H9 (cell line): ENCODE results near the gene SOCS6. TPM values are rescaled to one million over a fixed set of nuclear protein-coding genes. Genes with fewer than 3 reads are reported as not detected.

Source experiments
- DNase-seq: peaks from one replicate; pipeline ENCODE4 v3.0.0-alpha.2; 2017
- H2AFZ ChIP-seq: one replicate; pipeline ENCODE4 v1.6.1; 2013; ENCODE audit warnings: mild to moderate bottlenecking, low read length, control low read depth, moderate library complexity
- H2AK5ac ChIP-seq: 2 replicates; pipeline ENCODE4 v1.6.1; 2013; ENCODE audit warnings: low read length, control low read depth, mixed read lengths; ENCODE audit not compliant: insufficient read length
- H2BK120ac ChIP-seq: one replicate; pipeline ENCODE4 v1.6.1; 2013; ENCODE audit warnings: low read depth, mild to moderate bottlenecking, low read length, control low read depth, inconsistent platforms; ENCODE audit not compliant: poor library complexity, severe bottlenecking
- H2BK12ac ChIP-seq: 2 replicates; pipeline ENCODE4 v1.6.1; 2013; ENCODE audit warnings: low read length, control low read depth, mixed read lengths, low read depth; ENCODE audit not compliant: insufficient read length
- H2BK15ac ChIP-seq: 2 replicates; pipeline ENCODE4 v1.6.1; 2013; ENCODE audit warnings: low read depth, low read length, control low read depth
- H2BK20ac ChIP-seq: one replicate; pipeline ENCODE4 v1.6.1; 2013; ENCODE audit warnings: low read depth, mild to moderate bottlenecking, low read length, control low read depth, inconsistent platforms; ENCODE audit not compliant: poor library complexity, severe bottlenecking
- H2BK5ac ChIP-seq: 2 replicates; pipeline ENCODE4 v1.6.1; 2013; ENCODE audit warnings: low read length, control low read depth, mixed read lengths; ENCODE audit not compliant: insufficient read length
- H3K14ac ChIP-seq: 2 replicates; pipeline ENCODE4 v1.6.1; 2013; ENCODE audit warnings: low read length, control low read depth; ENCODE audit not compliant: insufficient read depth
- H3K18ac ChIP-seq: 2 replicates; pipeline ENCODE4 v1.6.1; 2013; ENCODE audit warnings: low read depth, mild to moderate bottlenecking, mixed read lengths, low read length, control low read depth; ENCODE audit not compliant: insufficient read length
- H3K23ac ChIP-seq: 2 replicates; pipeline ENCODE4 v1.6.1; 2013; ENCODE audit warnings: low read length, control low read depth, mixed read lengths, low read depth; ENCODE audit not compliant: insufficient read length
- H3K23me2 ChIP-seq: 2 replicates; pipeline ENCODE4 v1.6.1; 2013; ENCODE audit warnings: low read depth, mild to moderate bottlenecking, mixed read lengths, low read length, control low read depth; ENCODE audit not compliant: insufficient read length, poor library complexity, severe bottlenecking
- H3K27ac ChIP-seq: 2 replicates; pipeline ENCODE4 v1.5.1; 2013; ENCODE audit warnings: low read length, control low read depth, mixed read lengths, low read depth; ENCODE audit not compliant: insufficient read length
- H3K27me3 ChIP-seq: 2 replicates; pipeline ENCODE4 v1.6.1; 2013; ENCODE audit warnings: low read length, control low read depth, inconsistent platforms; ENCODE audit not compliant: insufficient read depth
- H3K4ac ChIP-seq: 2 replicates; pipeline ENCODE4 v1.6.1; 2013; ENCODE audit warnings: low read depth, mild to moderate bottlenecking, control low read depth, inconsistent platforms, low read length, moderate library complexity
- H3K4me1 ChIP-seq: 2 replicates; pipeline ENCODE4 v1.6.1; 2013; ENCODE audit warnings: low read length, control low read depth, inconsistent platforms; ENCODE audit not compliant: insufficient read depth
- H3K4me2 ChIP-seq: 2 replicates; pipeline ENCODE4 v1.6.1; 2013; ENCODE audit warnings: low read length, control low read depth, mixed read lengths; ENCODE audit not compliant: insufficient read length, insufficient read depth
- H3K56ac ChIP-seq: 2 replicates; pipeline ENCODE4 v1.6.1; 2013; ENCODE audit warnings: low read depth, mild to moderate bottlenecking, mixed read lengths, low read length, control low read depth; ENCODE audit not compliant: insufficient read length
- H3K79me1 ChIP-seq: 2 replicates; pipeline ENCODE4 v1.6.1; 2013; ENCODE audit warnings: low read depth, mild to moderate bottlenecking, moderate library complexity, low read length, control low read depth, inconsistent platforms; ENCODE audit not compliant: insufficient read depth, poor library complexity, severe bottlenecking
- H3K79me2 ChIP-seq: 2 replicates; pipeline ENCODE4 v1.6.1; 2013; ENCODE audit warnings: low read length, control low read depth, inconsistent platforms; ENCODE audit not compliant: insufficient read depth
- H3K9ac ChIP-seq: 2 replicates; pipeline ENCODE4 v1.6.1; 2013; ENCODE audit warnings: low read length, control low read depth, mixed read lengths; ENCODE audit not compliant: insufficient read length; ENCODE audit errors: extremely low read depth
- H3K9me3 ChIP-seq: one replicate; pipeline ENCODE4 v1.6.1; 2013; ENCODE audit warnings: low read depth, low read length, inconsistent platforms; ENCODE audit not compliant: control insufficient read depth
- H3T11ph ChIP-seq: one replicate; pipeline ENCODE4 v1.6.1; 2013; ENCODE audit warnings: mild to moderate bottlenecking, low read length, control low read depth, inconsistent platforms
- H4K20me1 ChIP-seq: one replicate; pipeline ENCODE4 v1.6.1; 2013; ENCODE audit not compliant: control insufficient read depth, insufficient read length, insufficient read depth
- H4K5ac ChIP-seq: 2 replicates; pipeline ENCODE4 v1.6.1; 2013; ENCODE audit warnings: low read depth, mild to moderate bottlenecking, mixed read lengths, low read length, control low read depth; ENCODE audit not compliant: insufficient read length
- H4K8ac ChIP-seq: replicated peaks from 2 replicates; pipeline ENCODE4 v1.6.1; 2013; ENCODE audit warnings: low read length, control low read depth, mixed read lengths, low read depth; ENCODE audit not compliant: insufficient read length
- H4K91ac ChIP-seq: 2 replicates; pipeline ENCODE4 v1.6.1; 2013; ENCODE audit warnings: low read depth, mild to moderate bottlenecking, moderate library complexity, mixed read lengths, low read length, control low read depth; ENCODE audit not compliant: insufficient read length
- H3K27ac Mint-ChIP-seq, 3 experiments: 2 replicates in 2 of 3; 3 replicates in 1 of 3; pipeline ENCODE4 v1.8.0; 2020 to 2021; ENCODE audit warnings: mixed read lengths in 3 of 3, mild to moderate bottlenecking in 1 of 3, moderate library complexity in 1 of 3
- H3K27me3 Mint-ChIP-seq: 2 replicates; pipeline ENCODE4 v1.8.0; 2021; ENCODE audit warnings: low read depth, mild to moderate bottlenecking, moderate library complexity, mixed read lengths
- H3K36me3 Mint-ChIP-seq, 3 experiments: 2 replicates in 2 of 3; 3 replicates in 1 of 3; pipeline ENCODE4 v1.8.0; 2020 to 2021; ENCODE audit warnings: low read depth in 3 of 3, mixed read lengths in 3 of 3; ENCODE audit not compliant: insufficient read depth in 1 of 3
- H3K4me1 Mint-ChIP-seq, 2 experiments: 2 replicates each; pipeline ENCODE4 v1.8.0; 2020; ENCODE audit warnings: mixed read lengths in 2 of 2
- H3K4me3 Mint-ChIP-seq, 2 experiments: 2 replicates in 1 of 2; 3 replicates in 1 of 2; pipeline ENCODE4 v1.8.0; 2020 to 2021; ENCODE audit warnings: mild to moderate bottlenecking in 2 of 2, mixed read lengths in 2 of 2, moderate library complexity in 1 of 2
- H3K9me3 Mint-ChIP-seq, 2 experiments: 2 replicates in 1 of 2; 3 replicates in 1 of 2; pipeline ENCODE4 v1.8.0; 2020; ENCODE audit warnings: mild to moderate bottlenecking in 2 of 2, mixed read lengths in 2 of 2, moderate library complexity in 1 of 2
- CTCF ChIP-seq: fragments of 200-600 bp; sonication (generic); conservative IDR thresholded peaks from 3 replicates; pipeline ENCODE4 v1.8.0; 2021; ENCODE audit warnings: antibody characterized with exemption, mild to moderate bottlenecking
- WGBS: extraction: QIAGEN DNeasy Blood & Tissue Kit; methylation state at CpG from one replicate; pipeline ENCODE4 v1.1.7; 2013; ENCODE audit warnings: missing lambda C conversion rate, low lambda C conversion rate, mixed read lengths; ENCODE audit not compliant: insufficient read length; ENCODE audit errors: extremely low coverage; 5-methylcytosine and 5-hydroxymethylcytosine counted together
- total RNA-seq: library from RNA; stranded (reverse); gene quantifications from 2 replicates; pipeline ENCODE4 v1.2.1, GENCODE V29; 2021

SOCS6 gene
- total RNA-seq, 1 experiment from 2014 or later = 24.5 TPM

GRCh38 chr18:70372450-70373041, 83.7 kb downstream of the SOCS6 start:
- H3T11ph ChIP-seq = no peak overlapping the region
- peaks cover 4 to 7% of the 10 kb centered on the region in 2 experiments; a peak in 3 of 4 replicates for H3K4me1 Mint-ChIP-seq
- H3K4me1 ChIP-seq = no peaks in the 10 kb centered on the region
- H3K9me3 Mint-ChIP-seq = no peaks in the 10 kb centered on the region
- no peak overlapping the region for H3K23ac ChIP-seq
- WGBS = no CpG with 5 or more reads among the region's 2 CpGs
- H3K36me3 Mint-ChIP-seq = no peaks in the 10 kb centered on the region
- H2BK12ac ChIP-seq = no peak overlapping the region
- H4K91ac ChIP-seq = no peak overlapping the region
- no peak overlapping the region for H3K27ac ChIP-seq
- no peak overlapping the region for H3K4me3 Mint-ChIP-seq
- no peaks in the 10 kb centered on the region for H3K27me3 ChIP-seq
- H2AK5ac ChIP-seq = no peak overlapping the region
- TF ChIP-seq CTCF = no peak
- H2BK15ac ChIP-seq = no peak overlapping the region
- H3K9ac ChIP-seq = no peak overlapping the region
- H3K14ac ChIP-seq = no peak overlapping the region
- no peak overlapping the region for H3K18ac ChIP-seq
- no peaks in the 10 kb centered on the region for H4K20me1 ChIP-seq
- H4K8ac ChIP-seq = no peak overlapping the region
- no peaks in the 10 kb centered on the region for H3K27me3 Mint-ChIP-seq
- DNase-seq = no peak
- H2BK5ac ChIP-seq = no peak overlapping the region
- H3K9me3 ChIP-seq = no peaks in the 10 kb centered on the region
- H2BK20ac ChIP-seq = no peak overlapping the region
- H4K5ac ChIP-seq = no peak overlapping the region
- no peak overlapping the region for H3K4ac ChIP-seq
- no peaks in the 10 kb centered on the region for H3K23me2 ChIP-seq
- no peak overlapping the region for H3K4me2 ChIP-seq
- H3K56ac ChIP-seq = no peak overlapping the region
- no peaks in the 10 kb centered on the region for H3K79me2 ChIP-seq
- no peak overlapping the region for H2AFZ ChIP-seq
- no peak overlapping the region for H2BK120ac ChIP-seq
- H3K79me1 ChIP-seq = no peaks in the 10 kb centered on the region
- H3K27ac Mint-ChIP-seq = no peak overlapping the region
